H1 (cell line): ENCODE measurements around the gene ISL2. TPM values are rescaled to one million over a fixed set of nuclear protein-coding genes. Genes with fewer than 3 reads are reported as not detected.

Experiments
- CTCF ChIA-PET: fragments of 300-600 bp; sonication (Branson Sonifier 250); formaldehyde crosslinking; loops from one replicate; lab custom pipeline; 2021; ENCODE audit not compliant: partially characterized antibody; lab: Charles Lee
- POLR2A ChIA-PET: fragments of 300-600 bp; sonication (Branson Sonifier 250); formaldehyde crosslinking; loops from one replicate; lab custom pipeline; 2021; ENCODE audit warnings: inconsistent platforms; ENCODE audit not compliant: partially characterized antibody; lab: Charles Lee
- DNase-seq, 2 experiments: peaks; one replicate each; pipeline versions ENCODE4 v3.0.0 to v3.0.0-alpha.2; 2010 to 2022; ENCODE audit warnings: low spot score in 2 of 2, low read depth in 1 of 2, mixed read lengths in 1 of 2
- FAIRE-seq: peaks from 2 replicates; lab custom pipeline; 2011; peaks lifted over from hg19 to GRCh38; lab: Jason Lieb, UNC
- H2AFZ ChIP-seq: 2 replicates; pipeline ENCODE4 v1.8.1; 2012; ENCODE audit warnings: low read length, inconsistent platforms
- H2AK5ac ChIP-seq: 2 replicates; pipeline ENCODE4 v1.6.1; 2013; ENCODE audit warnings: low read depth, low read length
- H2BK120ac ChIP-seq: replicated peaks from 2 replicates; pipeline ENCODE3; 2013; ENCODE audit warnings: low read depth, low read length, inconsistent platforms
- H2BK12ac ChIP-seq: 2 replicates; pipeline ENCODE4 v1.6.1; 2013; ENCODE audit warnings: low read depth, low read length
- H2BK15ac ChIP-seq: 2 replicates; pipeline ENCODE4 v1.6.1; 2013; ENCODE audit warnings: low read length
- H2BK20ac ChIP-seq: 2 replicates; pipeline ENCODE4 v1.6.1; 2013; ENCODE audit warnings: low read length
- H2BK5ac ChIP-seq: 2 replicates; pipeline ENCODE4 v1.6.1; 2013; ENCODE audit warnings: low read depth, low read length
- H3K14ac ChIP-seq: 2 replicates; pipeline ENCODE4 v1.6.1; 2013; ENCODE audit warnings: inconsistent platforms; ENCODE audit not compliant: insufficient read length
- H3K18ac ChIP-seq: 2 replicates; pipeline ENCODE4 v1.6.1; 2013; ENCODE audit warnings: low read length; ENCODE audit errors: extremely low read depth
- H3K23ac ChIP-seq: 2 replicates; pipeline ENCODE4 v1.6.1; 2013; ENCODE audit warnings: inconsistent platforms; ENCODE audit not compliant: insufficient read length
- H3K23me2 ChIP-seq: 2 replicates; pipeline ENCODE4 v1.6.1; 2013; ENCODE audit warnings: low read depth, low read length
- H3K27ac ChIP-seq: 2 replicates; pipeline ENCODE4 v1.6.1; 2011; ENCODE audit warnings: low read depth, low read length, inconsistent platforms
- H3K27me3 ChIP-seq, 4 experiments: replicated peaks in 1 of 4; 1 replicate in 1 of 4; 2 replicates in 3 of 4; pipeline versions ENCODE4 v1.6.1 to v1.8.1; 2011 to 2013; ENCODE audit warnings: low read length in 3 of 4, mild to moderate bottlenecking in 3 of 4, inconsistent platforms in 2 of 4, mixed read lengths in 2 of 4, moderate library complexity in 1 of 4; ENCODE audit not compliant: control insufficient read depth in 3 of 4, insufficient read depth in 3 of 4; ENCODE audit errors: extremely low read depth in 1 of 4
- H3K36me3 ChIP-seq, 4 experiments: 2 replicates each; pipeline versions ENCODE4 v1.6.1 to v1.8.1; 2011 to 2013; ENCODE audit warnings: mild to moderate bottlenecking in 4 of 4, low read length in 3 of 4, moderate library complexity in 2 of 4, control low read depth in 1 of 4, inconsistent platforms in 1 of 4; ENCODE audit not compliant: insufficient read depth in 4 of 4, control insufficient read depth in 2 of 4
- H3K4ac ChIP-seq: replicated peaks from 2 replicates; pipeline ENCODE3; 2013; ENCODE audit warnings: low read length, low read depth, mixed read lengths, inconsistent platforms; ENCODE audit not compliant: insufficient read length
- H3K4me1 ChIP-seq, 4 experiments: replicated peaks in 1 of 4; 1 replicate in 1 of 4; 2 replicates in 3 of 4; pipeline versions ENCODE4 v1.6.1 to v1.8.1; 2011 to 2013; ENCODE audit warnings: low read length in 3 of 4, inconsistent platforms in 2 of 4, mixed read lengths in 1 of 4; ENCODE audit not compliant: insufficient read depth in 4 of 4, control insufficient read depth in 3 of 4
- H3K4me2 ChIP-seq, 2 experiments: 2 replicates each; pipeline versions ENCODE4 v1.6.1 to v1.8.1; 2011 to 2013; ENCODE audit warnings: low read depth in 2 of 2, low read length in 2 of 2, control low read depth in 1 of 2, inconsistent platforms in 1 of 2, mild to moderate bottlenecking in 1 of 2; ENCODE audit not compliant: insufficient read depth in 1 of 2
- H3K4me3 ChIP-seq, 4 experiments: fragments of 200-600, 300-600 bp in 1 of 4; sonication (generic), shearing (Covaris generic), sonication (Bioruptor Twin) in 1 of 4; 2 replicates each; pipeline versions ENCODE4 v1.5.1 to v1.8.1; 2011 to 2016; ENCODE audit warnings: low read length in 4 of 4, low read depth in 3 of 4, control low read depth in 2 of 4, inconsistent platforms in 2 of 4, mild to moderate bottlenecking in 2 of 4, mixed read lengths in 1 of 4, moderate library complexity in 1 of 4; ENCODE audit not compliant: insufficient read depth in 2 of 4; ENCODE audit errors: extremely low read depth in 1 of 4
- H3K56ac ChIP-seq: replicated peaks from 2 replicates; pipeline ENCODE3; 2013; ENCODE audit warnings: low read depth, mild to moderate bottlenecking, mixed read lengths, low read length, inconsistent platforms; ENCODE audit not compliant: insufficient read length
- H3K79me1 ChIP-seq: 2 replicates; pipeline ENCODE4 v1.6.1; 2013; ENCODE audit warnings: low read depth, low read length, control low read depth
- H3K79me2 ChIP-seq, 2 experiments: 2 replicates each; pipeline versions ENCODE4 v1.6.1 to v1.8.1; 2012 to 2013; ENCODE audit warnings: low read length in 2 of 2, mild to moderate bottlenecking in 2 of 2, inconsistent platforms in 1 of 2; ENCODE audit not compliant: insufficient read depth in 2 of 2, control insufficient read depth in 1 of 2
- H3K9ac ChIP-seq, 4 experiments: replicated peaks in 1 of 4; 1 replicate in 1 of 4; 2 replicates in 3 of 4; pipeline versions ENCODE4 v1.6.1 to v1.8.1; 2011 to 2013; ENCODE audit warnings: low read depth in 3 of 4, low read length in 3 of 4, control low read depth in 2 of 4, mild to moderate bottlenecking in 2 of 4, moderate library complexity in 2 of 4, inconsistent platforms in 1 of 4; ENCODE audit errors: extremely low read depth in 1 of 4
- H3K9me3 ChIP-seq, 2 experiments: 2 replicates each; pipeline versions ENCODE4 v1.6.1 to v1.8.1; 2012 to 2013; ENCODE audit warnings: mild to moderate bottlenecking in 2 of 2, moderate library complexity in 2 of 2, control low read depth in 1 of 2, inconsistent platforms in 1 of 2, low read depth in 1 of 2, low read length in 1 of 2, mixed read lengths in 1 of 2; ENCODE audit not compliant: insufficient read depth in 2 of 2
- H4K20me1 ChIP-seq, 2 experiments: replicated peaks in 1 of 2; 2 replicates each; pipeline versions ENCODE3 to v1.8.1; 2011 to 2013; ENCODE audit warnings: inconsistent platforms in 2 of 2, low read length in 2 of 2, mild to moderate bottlenecking in 1 of 2; ENCODE audit not compliant: insufficient read depth in 2 of 2, control insufficient read depth in 1 of 2
- H4K5ac ChIP-seq: 2 replicates; pipeline ENCODE4 v1.6.1; 2013; ENCODE audit warnings: low read length, low read depth, mixed read lengths, inconsistent platforms; ENCODE audit not compliant: insufficient read length
- H4K8ac ChIP-seq: 2 replicates; pipeline ENCODE4 v1.8.0; 2013; ENCODE audit warnings: mild to moderate bottlenecking, moderate library complexity, low read length, inconsistent platforms; ENCODE audit not compliant: insufficient read depth; ENCODE audit errors: extremely low read depth
- H4K91ac ChIP-seq: replicated peaks from 2 replicates; pipeline ENCODE3; 2013; ENCODE audit warnings: low read length, mixed read lengths, inconsistent platforms; ENCODE audit not compliant: insufficient read length
- BCL11A ChIP-seq, 2 experiments: IDR thresholded peaks; one replicate each; pipeline ENCODE4 v1.6.1; 2011; ENCODE audit warnings: low read depth in 2 of 2, low read length in 2 of 2, mild to moderate bottlenecking in 2 of 2
- EZH2 ChIP-seq: fragments of 200-600 bp; sonication (generic); IDR thresholded peaks from 2 replicates; pipeline ENCODE4 v1.7.1; 2012; ENCODE audit warnings: low read depth, mild to moderate bottlenecking, moderate library complexity, low read length, inconsistent platforms; ENCODE audit not compliant: severe bottlenecking
- GABPA ChIP-seq: IDR thresholded peaks from 2 replicates; pipeline ENCODE4 v1.6.1; 2011; ENCODE audit warnings: mild to moderate bottlenecking, low read length, moderate library complexity, borderline replicate concordance; ENCODE audit not compliant: insufficient read depth
- HDAC2 ChIP-seq, 2 experiments: fragments of 300-600 bp in 1 of 2; sonication (generic) in 1 of 2; IDR thresholded peaks; 2 replicates each; pipeline ENCODE4 v1.6.1; 2011 to 2012; ENCODE audit warnings: low read depth in 2 of 2, low read length in 2 of 2, mild to moderate bottlenecking in 2 of 2, moderate library complexity in 2 of 2, borderline replicate concordance in 1 of 2, inconsistent platforms in 1 of 2
- JUN ChIP-seq: IDR thresholded peaks from 2 replicates; pipeline ENCODE4 v1.6.1; 2011; ENCODE audit warnings: low read depth, mild to moderate bottlenecking, improper control_type of control experiment, low read length
- JUND ChIP-seq: IDR thresholded peaks from 2 replicates; pipeline ENCODE4 v1.6.1; 2011; ENCODE audit warnings: mild to moderate bottlenecking, improper control_type of control experiment, low read length
- NANOG ChIP-seq: IDR thresholded peaks from 2 replicates; pipeline ENCODE4 v1.6.1; 2011; ENCODE audit warnings: low read length, low read depth, mild to moderate bottlenecking, inconsistent platforms; ENCODE audit not compliant: insufficient read depth, poor library complexity, severe bottlenecking
- POLR2A ChIP-seq, 2 experiments: IDR thresholded peaks; 1 replicate in 1 of 2; 2 replicates in 1 of 2; pipeline ENCODE4 v1.6.1; 2011; ENCODE audit warnings: low read depth in 2 of 2, low read length in 2 of 2, mild to moderate bottlenecking in 2 of 2; ENCODE audit errors: control extremely low read depth in 1 of 2
- SP1 ChIP-seq: IDR thresholded peaks from 2 replicates; pipeline ENCODE4 v1.6.1; 2011; ENCODE audit warnings: low read depth, low read length
- TAF7 ChIP-seq: optimal IDR thresholded peaks from 2 replicates; pipeline ENCODE3; 2011; ENCODE audit warnings: low read depth, mild to moderate bottlenecking, inconsistent platforms, low read length, moderate library complexity, borderline replicate concordance
- WGBS, 2 experiments: shearing (Covaris generic) in 1 of 2; methylation state at CpG; one replicate each; pipeline versions ENCODE4 v1.1.6 to v1.1.7; 2013 to 2015; ENCODE audit warnings: low lambda C conversion rate in 2 of 2, mixed read lengths in 2 of 2, inconsistent platforms in 1 of 2, low coverage in 1 of 2, missing lambda C conversion rate in 1 of 2; ENCODE audit not compliant: insufficient replicate concordance in 2 of 2, insufficient coverage in 1 of 2, insufficient read length in 1 of 2; ENCODE audit errors: extremely low coverage in 1 of 2, missing lambda C conversion rate in 1 of 2; 5-methylcytosine and 5-hydroxymethylcytosine counted together
- polyA plus RNA-seq, 7 experiments: library from polyadenylated mRNA; depleted of rRNA in 3 of 7; stranded (reverse) in 5 of 7; unstranded in 2 of 7; fragments of >200 nt in 5 of 7; fragments of 200-250 nt in 2 of 7; gene quantifications; 1 replicate in 5 of 7; 2 replicates in 1 of 7; 4 replicates in 1 of 7; pipeline versions ENCODE4 v1.2.1 to v1.2.3, GENCODE V29; 2011 to 2013; ENCODE audit warnings: missing spikeins in 2 of 7, mixed read lengths in 2 of 7
- total RNA-seq: library from RNA; stranded (reverse); fragmentation: NEBNext Ultra II Directional; extraction: Animal tissue kit (Norgen Biotek cat#: 25700); gene quantifications from 2 replicates; pipeline ENCODE4 v1.2.1, GENCODE V29; 2021

Gene ISL2
- total and polyA plus RNA-seq, 2 of the 8 experiments (the other 6 are each of a cell fraction or from before 2014, with no cell fraction given): 0.32 to 0.99 TPM

- Histone ChIP-seq H3K27me3 (peaks cover 7 to 39% (median 30%) of the 10 kb centered on the region in 4 experiments), H3K23me2 (peaks cover 6% of the 10 kb centered on the region; the same call in 1 of the 2 replicates), H3K14ac (no peak overlapping the region), H4K20me1 (peaks cover 2 to 5% of the 10 kb centered on the region in 2 experiments), H3K79me1 (no peaks in the 10 kb centered on the region), H2BK15ac (peak overlapping the region; percentile 53; the same call in 1 of the 2 replicates), H3K4me3 (no peak overlapping the region), H3K56ac (no peak overlapping the region), H3K9ac (no peak overlapping the region), H3K23ac (no peak overlapping the region), H3K4me2 (no peak overlapping the region), H3K79me2 (no peaks in the 10 kb centered on the region), H4K5ac (no peak overlapping the region), H2AFZ (no peak overlapping the region), H4K8ac (no peak overlapping the region), H3K18ac (no peak overlapping the region), H2BK5ac (no peak overlapping the region), H4K91ac (no peak overlapping the region), H3K27ac (no peak overlapping the region), H2BK12ac (no peak overlapping the region), H3K9me3 (no peaks in the 10 kb centered on the region; a peak in 1 of 4 replicates), H2AK5ac (no peak overlapping the region), H3K4me1 (peaks cover 0 to 11% (median 4%) of the 10 kb centered on the region in 4 experiments; a peak in 6 of 7 replicates), H3K36me3 (peaks cover 0 to 3% (median 0%) of the 10 kb centered on the region in 4 experiments; a peak in 1 of 8 replicates), H2BK120ac (no peak overlapping the region), H3K4ac (no peak overlapping the region), H2BK20ac (no peak overlapping the region)
- ChIA-PET POLR2A (interaction anchor here (2.9 kb wide), 1 partner anchor 22 kb away, joined by 11 read pairs; the partner anchor contains the start of gene ETFA), CTCF (interaction anchor here (0.7 to 9.2 kb wide), 13 partner anchors 11 to 460 kb away, joined by 3 to 130 read pairs (median 9); no protein-coding TSS in a partner anchor)
- 100% methylated on average over 1 of the region's 1 CpG; no CpG with 5 or more reads in 1 of the 2 experiments for WGBS, 2 experiments
- FAIRE-seq (no peak), DNase-seq (no peak)
- TF ChIP-seq SP1: no peak
- TF ChIP-seq JUN: no peak
- TF ChIP-seq POLR2A (IDR thresholded peaks at IDR 0.05; ENCODE audit: control extremely low read depth in 1 of 2, low read depth in 2 of 2, low read length in 2 of 2): no peak
- no peak for TF ChIP-seq JUND
- TF ChIP-seq EZH2: no peak
- TF ChIP-seq BCL11A (IDR thresholded peaks at IDR 0.05; ENCODE audit: low read depth in 2 of 2, low read length in 2 of 2): no peak
- no peak for TF ChIP-seq NANOG
- TF ChIP-seq GABPA: no peak
- TF ChIP-seq TAF7: no peak
- TF ChIP-seq HDAC2 (IDR thresholded peaks at IDR 0.05; ENCODE audit: borderline replicate concordance in 1 of 2, low read depth in 2 of 2, low read length in 2 of 2): no peak
Observed at GRCh38 chr15:76332796-76333195, 3.8 kb upstream of the ISL2 start.
